CD4-positive, CD25-positive, alpha-beta regulatory T cell (primary cell): ENCODE measurements around the gene NELL2. TPM values are rescaled to one million over a fixed set of nuclear protein-coding genes. Genes with fewer than 3 reads are reported as not detected.

ENCODE experiments used
- ATAC-seq, 2 donors: fragments of 150-1000 bp; cut with Tn5 transposase; one replicate each; pipeline ENCODE4 v1.10.0; 2021; ENCODE audit warnings: low read depth in 2 of 2, moderate number of reproducible peaks in 2 of 2, moderate library complexity in 1 of 2
- DNase-seq, 3 donors: peaks; one replicate each; pipeline versions ENCODE4 v3.0.0 to v3.0.0-alpha.2; 2012 to 2022; ENCODE audit warnings: mixed read lengths in 1 of 3
- H3K27ac ChIP-seq: one replicate; pipeline ENCODE4 v1.7.0; 2013; ENCODE audit warnings: mild to moderate bottlenecking, low read length; ENCODE audit not compliant: insufficient read depth, poor library complexity, severe bottlenecking
- H3K27me3 ChIP-seq: one replicate; pipeline ENCODE4 v1.7.0; 2013; ENCODE audit warnings: low read length; ENCODE audit not compliant: control insufficient read depth, insufficient read depth
- H3K36me3 ChIP-seq: one replicate; pipeline ENCODE4 v1.7.0; 2013; ENCODE audit warnings: mild to moderate bottlenecking, low read length, moderate library complexity; ENCODE audit not compliant: control insufficient read depth, insufficient read depth
- H3K4me1 ChIP-seq: 2 replicates; pipeline ENCODE4 v1.7.0; 2013; ENCODE audit warnings: mild to moderate bottlenecking, low read length; ENCODE audit not compliant: insufficient read depth, control insufficient read depth, poor library complexity, severe bottlenecking
- H3K4me3 ChIP-seq: one replicate; pipeline ENCODE4 v1.7.0; 2013; ENCODE audit warnings: low read depth, mild to moderate bottlenecking, low read length, moderate library complexity
- H3K9me3 ChIP-seq, 2 experiments: 1 replicate in 1 of 2; 2 replicates in 1 of 2; pipeline ENCODE4 v1.7.0; 2013; ENCODE audit warnings: low read length in 2 of 2, mild to moderate bottlenecking in 1 of 2, moderate library complexity in 1 of 2; ENCODE audit not compliant: control insufficient read depth in 2 of 2
- H3K27ac Mint-ChIP-seq, 3 donors: one replicate each; pipeline ENCODE4 v1.8.0; 2020 to 2022; ENCODE audit warnings: mild to moderate bottlenecking in 3 of 3, mixed read lengths in 3 of 3, moderate library complexity in 2 of 3
- H3K27me3 Mint-ChIP-seq: one replicate; pipeline ENCODE4 v1.8.0; 2022; ENCODE audit warnings: mild to moderate bottlenecking, mixed read lengths
- H3K36me3 Mint-ChIP-seq: one replicate; pipeline ENCODE4 v1.8.0; 2020; ENCODE audit warnings: mixed read lengths
- H3K4me1 Mint-ChIP-seq, 4 donors: one replicate each; pipeline ENCODE4 v1.8.0; 2020 to 2022; ENCODE audit warnings: mixed read lengths in 4 of 4, mild to moderate bottlenecking in 1 of 4
- H3K4me3 Mint-ChIP-seq, 4 donors: one replicate each; pipeline ENCODE4 v1.8.0; 2020 to 2022; ENCODE audit warnings: mild to moderate bottlenecking in 4 of 4, mixed read lengths in 4 of 4, moderate library complexity in 3 of 4
- H3K9me3 Mint-ChIP-seq, 7 donors: one replicate each; pipeline ENCODE4 v1.8.0; 2020 to 2022; ENCODE audit warnings: mixed read lengths in 7 of 7, mild to moderate bottlenecking in 3 of 7, moderate library complexity in 2 of 7
- polyA plus RNA-seq, 4 donors: library from polyadenylated mRNA; unstranded; fragments of 300-500 nt; fragmentation: Illumina TruSeq; gene quantifications; one replicate each; pipeline ENCODE4 v1.2.3, GENCODE V29; 2021
- total RNA-seq: library from RNA; stranded (reverse); gene quantifications from one replicate; pipeline ENCODE4 v1.2.3, GENCODE V29; 2022

NELL2 gene
- total and polyA plus RNA-seq, 5 donors from 2014 or later: 1.2 to 11.9 (median 4.4) TPM

DNA sequence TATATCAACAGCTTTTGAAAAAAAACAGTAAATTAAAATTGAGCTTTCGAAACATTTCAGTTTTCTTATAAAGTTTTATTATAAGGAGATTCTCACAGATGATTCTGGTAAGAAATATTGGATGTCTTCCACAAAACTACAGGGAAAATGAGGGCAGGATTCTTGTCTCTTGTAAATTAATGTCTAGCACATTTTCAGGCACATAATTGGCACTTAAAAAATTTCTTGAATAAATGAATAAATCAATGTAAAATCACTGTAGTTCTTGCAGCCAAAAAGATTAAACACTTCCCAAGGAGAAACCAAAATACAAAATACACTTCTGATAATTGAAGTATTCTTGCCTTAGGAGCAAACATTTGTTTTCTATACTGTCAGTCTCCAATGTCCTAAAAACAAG is 164.4 kb downstream of the NELL2 start:
- H3K27me3 ChIP-seq: no peaks in the 10 kb centered on the region
- no peak overlapping the region for H3K27ac Mint-ChIP-seq

DNA sequence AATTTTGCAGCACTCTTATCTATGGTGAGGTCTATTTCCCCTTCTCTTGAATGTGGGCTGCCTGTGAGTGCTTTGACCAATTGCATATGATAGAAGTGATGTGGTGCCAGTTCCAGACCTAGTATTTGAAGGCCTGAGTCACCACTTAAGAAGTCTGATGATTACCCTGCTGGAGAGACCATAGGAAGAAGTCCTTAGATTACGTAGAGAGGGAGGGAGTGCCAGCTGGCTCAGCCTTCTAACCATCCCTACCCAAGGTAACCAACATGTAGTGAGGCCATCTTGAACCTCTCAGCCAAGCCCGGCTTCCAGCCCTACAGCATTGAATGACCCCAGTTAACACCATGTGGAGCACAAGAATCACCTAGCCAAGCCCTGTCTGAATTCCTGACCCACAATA is 166.9 kb downstream of the NELL2 start:
- no peaks in the 10 kb centered on the region for H3K36me3 Mint-ChIP-seq
- DNase-seq (no peak), ATAC-seq (no peak)
- H3K27ac Mint-ChIP-seq: no peak overlapping the region
- H3K27ac ChIP-seq: no peak overlapping the region
- no peak overlapping the region for H3K4me3 Mint-ChIP-seq
- H3K36me3 ChIP-seq: no peaks in the 10 kb centered on the region
- H3K27me3 ChIP-seq: no peaks in the 10 kb centered on the region
- peaks cover 0 to 2% (median 0%) of the 10 kb centered on the region in 4 donors for H3K4me1 Mint-ChIP-seq
- no peaks in the 10 kb centered on the region for H3K9me3 Mint-ChIP-seq
- no peaks in the 10 kb centered on the region for H3K9me3 ChIP-seq
- H3K4me1 ChIP-seq: no peaks in the 10 kb centered on the region
- H3K4me3 ChIP-seq: no peak overlapping the region
- H3K27me3 Mint-ChIP-seq: no peaks in the 10 kb centered on the region

More for the DNA sequence above, 164.4 kb downstream of the NELL2 start:
- no peaks in the 10 kb centered on the region for H3K9me3 Mint-ChIP-seq
- H3K4me3 Mint-ChIP-seq: no peak overlapping the region
- H3K27ac ChIP-seq: no peak overlapping the region
- H3K4me1 ChIP-seq: no peaks in the 10 kb centered on the region
- no peaks in the 10 kb centered on the region for H3K9me3 ChIP-seq
- no peaks in the 10 kb centered on the region for H3K36me3 Mint-ChIP-seq
- H3K4me1 Mint-ChIP-seq: peaks cover 0 to 2% (median 0%) of the 10 kb centered on the region in 4 donors
- no peaks in the 10 kb centered on the region for H3K36me3 ChIP-seq
- H3K27me3 Mint-ChIP-seq: no peaks in the 10 kb centered on the region
- ATAC-seq (no peak), DNase-seq (no peak)
- H3K4me3 ChIP-seq: no peak overlapping the region

DNA sequence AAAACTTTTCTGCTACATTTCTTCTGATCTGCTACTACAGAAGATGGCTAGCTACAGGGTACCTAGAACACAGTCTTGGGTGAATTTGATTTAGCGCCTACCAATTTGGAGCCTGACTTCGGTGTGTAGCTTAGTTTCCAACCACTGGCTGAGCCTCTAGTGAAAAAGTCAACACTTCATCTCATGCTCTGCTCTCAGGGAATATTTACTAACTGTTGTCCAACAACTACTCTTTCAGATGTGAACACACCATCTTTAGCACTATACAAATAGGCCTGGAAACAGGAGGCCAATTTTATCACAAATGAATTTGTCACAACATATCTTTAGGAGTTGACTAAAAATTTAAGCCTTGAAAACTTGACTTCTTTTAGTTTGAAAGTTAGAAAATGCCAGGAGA is 167.9 kb downstream of the NELL2 start:
- DNase-seq (no peak), ATAC-seq (no peak)
- H3K9me3 Mint-ChIP-seq: no peaks in the 10 kb centered on the region
- Histone ChIP-seq H3K36me3 (no peaks in the 10 kb centered on the region), H3K9me3 (no peaks in the 10 kb centered on the region), H3K27me3 (no peaks in the 10 kb centered on the region), H3K4me3 (no peak overlapping the region), H3K4me1 (no peaks in the 10 kb centered on the region), H3K27ac (no peak overlapping the region)
- no peak overlapping the region for H3K27ac Mint-ChIP-seq
- no peak overlapping the region for H3K4me3 Mint-ChIP-seq
- H3K27me3 Mint-ChIP-seq: no peaks in the 10 kb centered on the region
- peaks cover 0 to 2% (median 0%) of the 10 kb centered on the region in 4 donors for H3K4me1 Mint-ChIP-seq
- no peaks in the 10 kb centered on the region for H3K36me3 Mint-ChIP-seq

- no peaks in the 10 kb centered on the region for H3K36me3 ChIP-seq
- no peaks in the 10 kb centered on the region for H3K4me1 ChIP-seq
- ATAC-seq: no peak
- no peak overlapping the region for H3K4me3 ChIP-seq
- Mint-ChIP-seq H3K27ac (no peak overlapping the region), H3K36me3 (no peaks in the 10 kb centered on the region), H3K4me1 (no peaks in the 10 kb centered on the region), H3K4me3 (no peak overlapping the region), H3K27me3 (peaks cover 4% of the 10 kb centered on the region), H3K9me3 (peaks cover 0 to 5% (median 0%) of the 10 kb centered on the region in 7 donors)
- no peaks in the 10 kb centered on the region for H3K27me3 ChIP-seq
- DNase-seq: no peak
- no peaks in the 10 kb centered on the region for H3K9me3 ChIP-seq
- no peak overlapping the region for H3K27ac ChIP-seq
Observed at GRCh38 chr12:44703182-44703910, 172.8 kb downstream of the NELL2 start.

DNA sequence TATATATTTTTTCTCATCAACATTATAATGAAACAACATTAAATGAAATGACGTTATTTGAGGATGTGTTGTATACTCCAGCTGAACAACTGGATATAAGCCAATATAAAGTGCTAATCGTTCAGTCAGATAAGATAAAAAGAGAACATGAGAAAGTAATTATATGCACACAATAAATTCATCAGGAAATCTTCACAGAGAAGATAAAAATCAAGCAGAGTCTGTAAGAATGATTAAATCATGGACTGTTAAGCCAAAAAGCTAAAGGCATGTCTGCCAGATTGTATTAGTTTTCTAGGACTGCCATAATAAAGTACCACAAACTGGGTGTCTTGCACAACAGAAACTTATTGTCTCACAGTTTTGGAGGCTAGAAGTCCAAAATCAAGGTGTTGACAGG is 178.6 kb downstream of the NELL2 start:
- Mint-ChIP-seq H3K27ac (no peak overlapping the region), H3K27me3 (peaks cover 4% of the 10 kb centered on the region), H3K4me3 (no peak overlapping the region), H3K36me3 (no peaks in the 10 kb centered on the region), H3K9me3 (peaks cover 0 to 5% (median 1%) of the 10 kb centered on the region in 7 donors), H3K4me1 (no peaks in the 10 kb centered on the region)
- Histone ChIP-seq H3K27me3 (no peaks in the 10 kb centered on the region), H3K4me1 (no peaks in the 10 kb centered on the region), H3K36me3 (no peaks in the 10 kb centered on the region), H3K4me3 (no peak overlapping the region), H3K9me3 (no peaks in the 10 kb centered on the region), H3K27ac (no peak overlapping the region)
- DNase-seq (no peak), ATAC-seq (no peak)

GRCh38 chr12:44696542-44696941 is 179.6 kb downstream of the NELL2 start:
- ATAC-seq: no peak
- H3K27ac Mint-ChIP-seq: no peak overlapping the region
- no peaks in the 10 kb centered on the region for H3K4me1 Mint-ChIP-seq
- Histone ChIP-seq H3K36me3 (no peaks in the 10 kb centered on the region), H3K4me3 (no peak overlapping the region), H3K27ac (no peak overlapping the region), H3K27me3 (no peaks in the 10 kb centered on the region), H3K9me3 (no peaks in the 10 kb centered on the region), H3K4me1 (no peaks in the 10 kb centered on the region)
- no peaks in the 10 kb centered on the region for H3K27me3 Mint-ChIP-seq
- H3K36me3 Mint-ChIP-seq: no peaks in the 10 kb centered on the region
- no peak overlapping the region for H3K4me3 Mint-ChIP-seq
- H3K9me3 Mint-ChIP-seq: peaks cover 0 to 4% (median 2%) of the 10 kb centered on the region in 7 donors
- DNase-seq: no peak

- Histone ChIP-seq H3K4me3 (no peak overlapping the region), H3K9me3 (no peaks in the 10 kb centered on the region), H3K27me3 (no peaks in the 10 kb centered on the region), H3K27ac (no peak overlapping the region), H3K4me1 (no peaks in the 10 kb centered on the region), H3K36me3 (no peaks in the 10 kb centered on the region)
- H3K4me1 Mint-ChIP-seq: no peaks in the 10 kb centered on the region
- no peaks in the 10 kb centered on the region for H3K27me3 Mint-ChIP-seq
- H3K4me3 Mint-ChIP-seq: no peak overlapping the region
- DNase-seq: no peak
- no peak for ATAC-seq
- H3K36me3 Mint-ChIP-seq: no peaks in the 10 kb centered on the region
- peaks cover 0 to 10% (median 0%) of the 10 kb centered on the region in 7 donors for H3K9me3 Mint-ChIP-seq
- H3K27ac Mint-ChIP-seq: no peak overlapping the region
Observed at GRCh38 chr12:44694017-44694416, 182.1 kb downstream of the NELL2 start.

DNA sequence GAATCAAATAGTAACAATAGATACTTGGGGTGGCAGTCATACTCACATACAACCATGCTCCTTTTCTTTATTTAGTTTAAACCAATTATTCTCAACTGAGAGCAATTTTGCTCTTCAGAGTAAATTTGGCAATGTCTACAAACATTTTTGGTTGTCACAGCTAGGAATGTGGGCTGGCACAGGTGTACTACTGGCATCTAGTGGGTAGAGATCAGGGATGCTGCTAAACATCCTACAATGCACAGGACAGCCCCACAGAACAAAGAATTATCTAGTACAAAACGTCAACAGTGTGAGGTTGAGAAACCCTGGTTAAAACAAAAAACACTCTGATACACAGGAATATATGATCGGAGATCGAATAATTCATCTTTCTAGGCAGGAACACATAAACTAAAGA is 186.5 kb downstream of the NELL2 start:
- H3K27ac ChIP-seq: no peak overlapping the region
- H3K9me3 Mint-ChIP-seq: peaks cover 0 to 12% (median 2%) of the 10 kb centered on the region in 7 donors
- ATAC-seq (no peak), DNase-seq (no peak)
- no peaks in the 10 kb centered on the region for H3K4me1 ChIP-seq
- no peak overlapping the region for H3K27ac Mint-ChIP-seq
- no peak overlapping the region for H3K4me3 Mint-ChIP-seq
- no peaks in the 10 kb centered on the region for H3K36me3 ChIP-seq
- no peaks in the 10 kb centered on the region for H3K36me3 Mint-ChIP-seq
- no peaks in the 10 kb centered on the region for H3K9me3 ChIP-seq
- no peaks in the 10 kb centered on the region for H3K27me3 ChIP-seq
- H3K4me3 ChIP-seq: no peak overlapping the region
- H3K27me3 Mint-ChIP-seq: no peaks in the 10 kb centered on the region
- H3K4me1 Mint-ChIP-seq: no peaks in the 10 kb centered on the region
